DMS153 treated with DMSO at 0.1 percent for 48 hours (cell line): ENCODE data around the gene SLITRK5.

Experiments
- DNase-seq: peaks from one replicate; lab custom pipeline; 2025; ENCODE audit not compliant: unreplicated experiment; lab: John Stamatoyannopoulos, UW

The SLITRK5 gene

DNA sequence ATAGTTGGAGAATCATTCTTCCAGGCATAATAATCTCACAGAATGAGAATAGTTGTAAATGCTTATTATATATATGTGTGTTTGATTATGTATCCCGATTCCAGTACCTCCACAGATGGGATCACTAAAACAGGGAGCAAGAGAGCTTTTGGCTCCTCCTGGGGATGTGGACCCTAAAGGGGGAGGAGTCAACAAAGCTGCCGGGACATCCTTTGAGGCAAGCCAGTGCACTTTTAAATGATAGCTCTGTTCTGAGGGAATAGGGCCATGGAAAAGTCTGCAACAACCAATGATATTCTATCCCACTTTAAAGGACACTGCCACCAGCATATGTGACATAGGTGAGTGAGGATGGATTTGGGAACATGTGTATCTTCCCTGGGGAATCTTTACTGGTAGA lies 40.8 kb downstream of the SLITRK5 start:
- no peak for DNase-seq
